Fibroblast of lung (primary cell): Measurements from ENCODE around the gene USP31. TPM values are rescaled to one million over a fixed set of nuclear protein-coding genes. Genes with fewer than 3 reads are reported as not detected.

Experiments used
- DNase-seq, 2 donors: peaks; one replicate each; pipeline versions ENCODE4 v3.0.0 to v3.0.0-alpha.2; 2010; ENCODE audit warnings: low read depth in 2 of 2
- H2AFZ ChIP-seq: 2 replicates; pipeline ENCODE4 v1.5.1; 2012; ENCODE audit warnings: low read length, control low read depth, inconsistent platforms
- H3K27ac ChIP-seq: 2 replicates; pipeline ENCODE4 v1.5.1; 2011; ENCODE audit warnings: low read length, control low read depth; ENCODE audit not compliant: insufficient read depth
- H3K27me3 ChIP-seq: 2 replicates; pipeline ENCODE4 v1.5.1; 2011; ENCODE audit warnings: mild to moderate bottlenecking, low read length; ENCODE audit not compliant: control insufficient read depth, insufficient read depth
- H3K36me3 ChIP-seq: 2 replicates; pipeline ENCODE4 v1.5.1; 2011; ENCODE audit warnings: low read length; ENCODE audit not compliant: control insufficient read depth, insufficient read depth
- H3K4me1 ChIP-seq: 2 replicates; pipeline ENCODE4 v1.5.1; 2011; ENCODE audit warnings: low read length; ENCODE audit not compliant: control insufficient read depth, insufficient read depth; ENCODE audit errors: extremely low read depth
- H3K4me2 ChIP-seq: 2 replicates; pipeline ENCODE4 v1.5.1; 2011; ENCODE audit warnings: low read length, control low read depth; ENCODE audit not compliant: insufficient read depth; ENCODE audit errors: extremely low read depth
- H3K4me3 ChIP-seq, 4 experiments: fragments of 200-600 bp in 1 of 4; sonication (generic) in 1 of 4; replicated peaks in 1 of 4; 2 replicates each; pipeline ENCODE4 v1.5.1; 2011 to 2016; ENCODE audit warnings: low read length in 4 of 4, low read depth in 3 of 4, mild to moderate bottlenecking in 3 of 4, control low read depth in 2 of 4, inconsistent platforms in 1 of 4, mixed read lengths in 1 of 4; ENCODE audit not compliant: insufficient read depth in 1 of 4; ENCODE audit errors: control extremely low read depth in 1 of 4
- H3K79me2 ChIP-seq: 2 replicates; pipeline ENCODE4 v1.5.1; 2012; ENCODE audit warnings: mild to moderate bottlenecking, low read length, inconsistent platforms; ENCODE audit not compliant: control insufficient read depth, insufficient read depth
- H3K9ac ChIP-seq: 2 replicates; pipeline ENCODE4 v1.5.1; 2011; ENCODE audit warnings: mild to moderate bottlenecking, low read length, control low read depth; ENCODE audit not compliant: insufficient read depth
- H3K9me3 ChIP-seq: 2 replicates; pipeline ENCODE4 v1.5.1; 2012; ENCODE audit warnings: low read depth, low read length; ENCODE audit not compliant: control insufficient read depth, insufficient read depth
- H4K20me1 ChIP-seq: 2 replicates; pipeline ENCODE4 v1.5.1; 2011; ENCODE audit warnings: low read length; ENCODE audit not compliant: control insufficient read depth, insufficient read depth; ENCODE audit errors: extremely low read depth
- EZH2 ChIP-seq: IDR thresholded peaks from 2 replicates; pipeline ENCODE4 v1.5.1; 2012; ENCODE audit warnings: low read length, control low read depth, mild to moderate bottlenecking; ENCODE audit errors: missing control alignments
- polyA plus RNA-seq, 2 donors: library from polyadenylated mRNA; depleted of rRNA in 1 of 2; stranded (reverse) in 1 of 2; unstranded in 1 of 2; fragments of >200 nt; gene quantifications; 2 replicates each; pipeline ENCODE4 v1.2.1, GENCODE V29; 2011 to 2012; ENCODE audit warnings: missing spikeins in 1 of 2
- total RNA-seq: library from RNA; depleted of rRNA; stranded (reverse); fragments of >200 nt; gene quantifications from 2 replicates; pipeline ENCODE4 v1.2.1, GENCODE V29; 2014
- TF ChIP-seq, protein P1 (sequence below), 2 donors: IDR thresholded peaks in 1 of 2; conservative IDR thresholded peaks in 1 of 2; 1 replicate in 1 of 2; 2 replicates in 1 of 2; pipeline ENCODE4 v1.5.1; 2011 to 2012; ENCODE audit warnings: low read length in 2 of 2, control low read depth in 1 of 2, inconsistent platforms in 1 of 2, low read depth in 1 of 2, mild to moderate bottlenecking in 1 of 2

Gene USP31
- total and polyA plus RNA-seq, 2 donors (not counting 1 experiment from before 2014, with no cell fraction given): 4.8 to 5.8 TPM

DNA sequence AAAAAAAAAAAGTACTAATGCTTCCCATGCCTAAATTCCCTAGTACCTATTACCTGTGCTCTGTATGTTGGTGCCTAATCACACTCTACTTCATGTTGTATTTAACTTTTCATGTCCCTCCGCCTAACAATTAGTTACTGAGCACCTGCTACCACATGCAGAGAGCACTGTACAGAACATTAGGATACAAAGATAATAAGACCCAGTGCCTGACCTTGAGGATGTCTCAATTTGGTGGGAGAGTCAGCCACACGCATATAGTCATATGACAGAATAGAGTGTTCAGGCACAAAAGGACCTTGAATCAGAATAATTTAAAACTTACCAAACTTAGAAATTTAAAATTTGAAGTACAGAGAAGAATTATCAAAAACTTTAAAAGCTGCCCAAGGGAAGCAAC lies 42.1 kb downstream of the USP31 start:
- Histone ChIP-seq H2AFZ (no peak overlapping the region), H3K4me1 (no peaks in the 10 kb centered on the region), H3K27me3 (no peaks in the 10 kb centered on the region), H3K9ac (no peak overlapping the region), H3K79me2 (no peaks in the 10 kb centered on the region), H3K36me3 (no peaks in the 10 kb centered on the region), H3K27ac (no peak overlapping the region), H3K9me3 (no peaks in the 10 kb centered on the region), H3K4me2 (no peak overlapping the region), H3K4me3 (no peak overlapping the region), H4K20me1 (no peaks in the 10 kb centered on the region)
- no peak for TF ChIP-seq EZH2
- TF ChIP-seq, protein P1, sequence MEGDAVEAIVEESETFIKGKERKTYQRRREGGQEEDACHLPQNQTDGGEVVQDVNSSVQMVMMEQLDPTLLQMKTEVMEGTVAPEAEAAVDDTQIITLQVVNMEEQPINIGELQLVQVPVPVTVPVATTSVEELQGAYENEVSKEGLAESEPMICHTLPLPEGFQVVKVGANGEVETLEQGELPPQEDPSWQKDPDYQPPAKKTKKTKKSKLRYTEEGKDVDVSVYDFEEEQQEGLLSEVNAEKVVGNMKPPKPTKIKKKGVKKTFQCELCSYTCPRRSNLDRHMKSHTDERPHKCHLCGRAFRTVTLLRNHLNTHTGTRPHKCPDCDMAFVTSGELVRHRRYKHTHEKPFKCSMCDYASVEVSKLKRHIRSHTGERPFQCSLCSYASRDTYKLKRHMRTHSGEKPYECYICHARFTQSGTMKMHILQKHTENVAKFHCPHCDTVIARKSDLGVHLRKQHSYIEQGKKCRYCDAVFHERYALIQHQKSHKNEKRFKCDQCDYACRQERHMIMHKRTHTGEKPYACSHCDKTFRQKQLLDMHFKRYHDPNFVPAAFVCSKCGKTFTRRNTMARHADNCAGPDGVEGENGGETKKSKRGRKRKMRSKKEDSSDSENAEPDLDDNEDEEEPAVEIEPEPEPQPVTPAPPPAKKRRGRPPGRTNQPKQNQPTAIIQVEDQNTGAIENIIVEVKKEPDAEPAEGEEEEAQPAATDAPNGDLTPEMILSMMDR (conservative IDR thresholded peaks at IDR 0.05 in 1 of 2, IDR thresholded peaks at IDR 0.05 in 1 of 2; ENCODE audit: low read depth in 1 of 2, low read length in 2 of 2): no peak
- DNase-seq: no peak

DNA sequence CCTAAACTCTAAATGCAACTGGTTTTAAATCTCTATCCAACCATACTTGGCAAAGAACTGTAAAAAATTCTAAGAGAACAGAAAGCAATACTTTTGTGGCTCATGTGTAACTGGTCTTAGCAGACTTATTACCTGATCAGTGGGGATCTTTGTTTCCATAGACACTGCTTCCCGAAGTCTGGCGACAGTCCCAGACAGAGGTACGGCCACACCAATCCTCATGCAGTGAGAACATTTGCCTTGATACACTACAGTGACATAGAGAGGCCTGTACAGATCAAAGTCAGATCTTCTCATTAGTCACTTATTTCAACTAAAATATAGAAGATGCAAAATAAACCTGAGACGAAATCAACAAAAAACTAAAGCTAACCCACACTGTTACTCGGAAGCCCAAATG lies 43.9 kb downstream of the USP31 start:
- H3K79me2 ChIP-seq: no peaks in the 10 kb centered on the region
- DNase-seq: no peak
- no peaks in the 10 kb centered on the region for H3K36me3 ChIP-seq
- H3K4me2 ChIP-seq: no peak overlapping the region
- H3K4me1 ChIP-seq: no peaks in the 10 kb centered on the region
- TF ChIP-seq, protein P1 (conservative IDR thresholded peaks at IDR 0.05 in 1 of 2, IDR thresholded peaks at IDR 0.05 in 1 of 2; ENCODE audit: low read depth in 1 of 2, low read length in 2 of 2): no peak
- no peak for TF ChIP-seq EZH2
- no peak overlapping the region for H2AFZ ChIP-seq
- H3K9me3 ChIP-seq: no peaks in the 10 kb centered on the region
- H3K27ac ChIP-seq: no peak overlapping the region
- no peak overlapping the region for H3K9ac ChIP-seq
- no peaks in the 10 kb centered on the region for H3K27me3 ChIP-seq
- H4K20me1 ChIP-seq: no peaks in the 10 kb centered on the region
- no peak overlapping the region for H3K4me3 ChIP-seq

DNA sequence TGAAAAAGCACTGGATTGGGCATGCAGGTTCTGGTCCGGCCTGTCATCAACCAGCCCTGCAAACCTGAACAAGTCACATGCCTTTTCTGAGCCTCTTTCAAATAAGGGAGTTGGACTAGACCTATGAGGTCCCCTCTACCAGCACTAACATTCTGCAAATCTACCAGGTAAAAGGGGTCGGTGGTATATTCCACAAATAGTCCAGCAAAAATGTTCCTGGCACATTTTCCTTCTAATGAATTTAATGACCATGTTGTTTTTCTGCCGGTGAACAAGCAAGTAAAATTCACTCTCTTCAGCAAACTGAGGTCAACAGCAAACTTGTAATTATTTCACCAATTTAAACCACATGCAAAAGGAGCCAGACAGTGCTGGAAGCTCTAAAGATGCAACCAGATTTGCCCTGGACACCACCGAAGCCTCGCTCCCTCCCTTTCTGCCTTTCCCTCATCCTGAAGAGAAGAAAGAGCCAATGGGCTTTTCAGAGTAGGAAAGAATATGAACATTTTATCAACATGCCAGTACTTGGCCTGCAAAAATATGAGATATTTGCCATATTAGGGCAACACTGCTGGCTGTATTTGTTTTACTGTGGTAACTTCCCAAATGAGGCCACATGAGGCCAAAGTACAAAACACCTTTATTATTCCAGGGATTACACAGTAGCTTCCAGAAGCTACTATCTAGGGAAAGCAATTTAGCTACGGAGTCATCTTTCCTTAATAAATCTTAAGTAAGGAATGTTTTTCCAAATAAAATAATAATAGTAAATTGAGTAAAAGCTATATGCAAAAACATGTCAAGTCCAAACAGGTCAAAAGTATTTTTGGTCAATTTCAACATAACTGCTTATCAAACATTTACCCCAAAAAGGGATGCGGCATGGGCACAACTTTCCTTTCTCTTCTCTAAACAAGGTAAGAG lies 45.0 kb downstream of the USP31 start:
- no peaks in the 10 kb centered on the region for H3K9me3 ChIP-seq
- no peaks in the 10 kb centered on the region for H3K27me3 ChIP-seq
- TF ChIP-seq, protein P1 (conservative IDR thresholded peaks at IDR 0.05 in 1 of 2, IDR thresholded peaks at IDR 0.05 in 1 of 2; ENCODE audit: low read depth in 1 of 2, low read length in 2 of 2): no peak
- TF ChIP-seq EZH2: no peak
- H3K9ac ChIP-seq: no peak overlapping the region
- no peaks in the 10 kb centered on the region for H3K79me2 ChIP-seq
- no peaks in the 10 kb centered on the region for H3K4me1 ChIP-seq
- no peak overlapping the region for H3K4me2 ChIP-seq
- DNase-seq: no peak
- H3K36me3 ChIP-seq: no peaks in the 10 kb centered on the region
- no peak overlapping the region for H3K27ac ChIP-seq
- no peak overlapping the region for H2AFZ ChIP-seq
- H4K20me1 ChIP-seq: no peaks in the 10 kb centered on the region
- no peak overlapping the region for H3K4me3 ChIP-seq
